GM18505 (cell line): Measurements from ENCODE around the gene PRRT1.
"Not testable (repeated sequence)": the region's sequence is repeated elsewhere in the genome, so short reads cannot be mapped to it uniquely, and the experiment has no call there.

Source experiments
- ATAC-seq: cut with Tn5 transposase; IDR thresholded peaks from one replicate; pipeline ENCODE4 v1.9.1; 2021; ENCODE audit not compliant: unreplicated experiment
- POLR2A ChIP-seq: IDR thresholded peaks from 4 replicates; pipeline ENCODE4 v1.6.1; 2011; ENCODE audit warnings: borderline replicate concordance; ENCODE audit not compliant: insufficient read depth, insufficient read length; ENCODE audit errors: extremely low read depth

Gene PRRT1

DNA sequence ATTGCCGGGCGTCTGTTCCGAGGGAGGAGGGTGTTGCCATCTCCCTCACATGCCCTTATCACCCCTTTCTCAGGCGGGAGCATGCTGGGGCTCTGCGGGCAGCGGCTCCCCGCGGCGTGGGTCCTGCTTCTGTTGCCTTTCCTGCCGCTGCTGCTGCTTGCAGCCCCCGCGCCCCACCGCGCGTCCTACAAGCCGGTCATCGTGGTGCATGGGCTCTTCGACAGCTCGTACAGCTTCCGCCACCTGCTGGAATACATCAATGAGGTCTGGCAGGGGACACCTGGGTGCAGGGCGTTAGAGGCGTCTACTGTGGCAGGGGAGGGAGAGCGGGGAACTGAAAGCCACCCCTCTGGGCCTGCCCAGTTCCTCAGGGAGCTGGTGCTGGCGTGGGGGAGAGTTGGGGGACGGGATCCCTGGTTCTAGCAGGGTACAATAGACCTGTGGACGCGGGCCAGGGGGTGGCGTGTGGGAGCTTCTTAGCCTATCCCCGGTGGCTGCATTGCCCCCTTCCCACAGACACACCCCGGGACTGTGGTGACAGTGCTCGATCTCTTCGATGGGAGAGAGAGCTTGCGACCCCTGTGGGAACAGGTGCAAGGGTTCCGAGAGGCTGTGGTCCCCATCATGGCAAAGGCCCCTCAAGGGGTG lies 2.9 kb upstream of the PRRT1 start:
- ATAC-seq = no peak
- no peak for TF ChIP-seq POLR2A

DNA sequence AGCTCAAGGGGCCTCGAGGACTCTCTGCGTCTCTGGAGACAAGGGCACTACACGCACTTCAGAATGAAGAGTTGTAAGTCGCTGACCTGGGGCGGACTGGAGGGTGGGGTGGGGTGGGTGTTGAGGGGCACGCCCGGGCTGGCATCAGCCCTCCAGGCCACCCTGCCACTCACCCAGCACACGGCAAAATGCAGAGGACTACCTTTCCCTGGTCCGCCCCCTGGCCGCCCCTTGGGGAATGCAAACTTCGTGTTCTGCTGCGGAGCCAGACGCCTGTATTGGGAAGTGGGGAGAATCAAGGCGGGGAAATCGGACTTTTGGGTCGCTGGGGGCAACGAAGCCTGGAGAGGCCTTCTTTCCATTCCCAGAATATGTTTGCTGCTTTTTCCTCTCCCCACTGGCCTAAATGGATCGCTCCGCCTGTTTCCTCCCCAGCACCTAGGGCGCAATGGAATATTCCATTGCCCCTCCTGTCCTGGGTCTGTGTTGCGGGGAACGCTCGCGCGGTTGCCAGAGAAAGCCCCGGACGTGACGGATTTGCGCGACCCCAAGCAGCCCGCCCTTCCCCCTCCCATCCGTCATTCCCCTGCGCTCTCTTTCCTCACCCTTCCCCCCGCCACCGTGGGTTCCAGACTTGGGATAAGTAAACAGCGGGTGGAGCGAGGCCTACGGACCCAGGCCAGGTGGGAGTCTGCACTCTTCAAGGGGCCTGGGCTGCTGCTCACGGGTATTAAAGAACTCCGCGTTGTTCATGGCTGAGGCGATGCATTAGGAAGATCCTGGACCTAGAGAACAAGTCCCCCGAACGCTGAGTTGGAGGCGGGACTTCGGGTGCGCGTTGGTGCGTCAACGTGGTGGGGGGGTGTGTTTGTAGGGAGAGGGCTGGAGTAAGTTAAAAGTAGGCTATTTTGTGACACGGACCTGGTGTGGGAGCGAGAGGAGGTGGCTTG lies 2.1 kb upstream of the PRRT1 start, which contains the start of gene PPT2:
Gene PPT2 (plus strand): TSS at position 578 of the 950 bp plus-strand sequence. CDS start 454 bp downstream, outside the sequence.
- ATAC-seq = no peak
- TF ChIP-seq POLR2A = no peak

DNA sequence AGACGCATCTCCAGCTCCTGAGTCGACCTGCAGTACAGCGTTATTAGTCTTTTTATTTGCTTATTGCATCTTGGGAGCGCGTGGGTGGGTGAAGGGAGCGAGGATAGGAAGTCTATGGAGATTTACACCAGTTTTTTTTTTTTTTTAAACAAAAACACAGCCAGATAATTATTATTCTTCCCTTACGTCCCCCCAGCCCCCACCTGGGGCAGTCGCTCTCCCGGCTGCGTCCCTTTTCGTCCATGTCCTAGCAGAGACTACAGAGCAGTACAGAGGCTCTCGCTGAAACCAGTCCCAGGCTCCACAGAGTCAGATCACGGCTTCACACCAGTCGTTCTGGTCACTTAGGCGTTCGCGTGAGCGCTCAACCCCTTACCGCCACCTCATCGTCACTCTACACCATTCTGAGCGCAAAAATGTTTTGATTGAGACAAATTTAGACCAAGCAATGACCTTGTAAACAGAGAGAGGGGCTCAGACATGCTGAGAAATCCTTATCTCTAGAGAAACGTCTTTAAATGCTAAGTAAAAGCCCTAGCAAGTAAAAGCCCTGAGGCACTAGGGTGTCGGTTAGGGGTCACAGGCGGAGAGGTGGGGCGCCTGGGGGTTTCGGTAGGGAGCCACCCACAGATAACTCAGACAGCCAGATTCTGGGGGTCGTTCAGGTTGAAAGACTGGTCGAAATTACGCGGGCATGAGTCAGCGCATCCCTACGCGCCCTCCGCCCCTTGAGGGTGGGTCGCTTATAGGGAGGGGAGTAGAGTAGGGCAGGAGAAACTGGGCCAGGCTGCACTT lies 1.2 kb upstream of the PRRT1 start:
- TF ChIP-seq POLR2A = no peak
- ATAC-seq = no peak

DNA sequence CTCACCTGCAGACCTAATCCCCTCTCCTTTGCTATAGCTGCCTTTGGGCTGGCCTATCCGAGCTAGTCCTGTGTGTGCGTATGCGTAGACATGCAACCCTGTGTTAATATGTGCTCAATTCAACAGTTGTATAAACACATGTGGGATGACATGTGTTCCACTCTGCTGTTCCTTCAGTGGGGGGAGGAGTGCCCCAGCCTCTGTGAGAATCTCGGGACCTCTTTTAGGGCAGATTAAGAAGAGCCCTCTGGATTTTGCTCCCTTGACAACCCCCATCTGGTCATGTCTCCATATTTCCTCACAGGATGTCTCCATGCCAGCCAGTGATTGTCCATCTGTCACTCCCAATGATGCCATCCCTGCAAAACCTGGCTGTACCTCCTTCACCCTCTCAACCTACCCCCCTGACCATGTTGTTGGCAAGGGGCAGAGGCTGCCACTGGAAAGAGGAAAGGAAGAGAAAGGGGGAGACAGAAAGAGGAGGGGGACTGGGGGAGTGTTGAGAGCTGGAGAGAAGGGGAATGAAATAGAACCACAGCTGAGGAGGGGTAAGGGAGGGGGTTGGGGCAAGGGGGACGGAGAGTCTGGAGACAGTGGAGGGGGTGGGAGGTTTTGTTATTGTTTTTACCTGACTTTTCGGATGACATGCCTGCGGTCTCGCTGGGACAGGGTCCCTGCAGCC lies 417 bp downstream of the PRRT1 start:
- no peak for ATAC-seq
- TF ChIP-seq POLR2A = no peak

DNA sequence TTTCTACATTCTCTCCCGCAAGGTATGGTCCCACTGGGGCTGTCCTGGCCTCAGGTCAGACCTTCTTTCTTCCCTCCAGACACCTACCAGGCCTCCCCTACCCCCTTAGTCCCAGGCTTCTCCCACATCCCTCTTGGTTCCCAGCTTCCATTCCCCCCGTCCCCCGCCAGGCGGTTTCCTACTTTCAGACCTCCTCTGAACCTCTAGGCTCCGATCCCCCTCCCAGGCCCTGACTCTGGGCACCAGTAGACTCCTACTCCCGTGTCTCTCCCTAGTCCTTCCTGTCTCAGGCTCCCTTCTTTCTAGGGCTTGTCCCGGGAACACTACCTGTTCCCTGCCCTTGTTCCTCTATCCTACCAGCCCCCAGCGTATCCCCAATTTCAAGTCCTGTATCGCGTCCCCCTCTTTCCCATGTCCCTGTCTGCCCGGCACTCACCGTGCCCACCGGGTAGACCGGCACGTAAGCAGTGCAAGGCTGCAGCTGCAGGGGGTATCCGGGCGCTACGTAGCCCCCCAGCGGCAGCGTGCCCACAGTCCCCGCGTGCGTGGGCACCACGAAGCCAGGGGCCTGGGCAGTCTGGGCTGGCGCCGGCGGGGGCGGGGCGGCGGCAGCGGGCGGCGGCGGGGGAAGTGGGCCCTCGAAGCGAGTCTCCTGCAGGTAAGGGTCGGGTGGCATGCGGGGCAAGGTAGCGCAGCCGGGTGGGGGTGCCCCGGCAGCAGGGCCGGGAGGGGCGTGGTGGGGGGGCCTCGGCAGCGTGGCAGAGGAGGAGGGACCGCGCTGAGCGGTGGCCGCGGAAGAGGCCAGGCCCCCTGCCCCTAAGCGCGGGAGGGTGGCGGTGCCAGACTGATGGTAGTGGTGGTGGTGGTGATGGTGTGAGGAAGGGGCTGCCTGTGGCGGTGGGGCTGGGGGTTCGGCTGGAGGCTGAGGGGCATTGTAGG lies 1.5 kb downstream of the PRRT1 start:
- TF ChIP-seq POLR2A = no peak
- no peak for ATAC-seq

DNA sequence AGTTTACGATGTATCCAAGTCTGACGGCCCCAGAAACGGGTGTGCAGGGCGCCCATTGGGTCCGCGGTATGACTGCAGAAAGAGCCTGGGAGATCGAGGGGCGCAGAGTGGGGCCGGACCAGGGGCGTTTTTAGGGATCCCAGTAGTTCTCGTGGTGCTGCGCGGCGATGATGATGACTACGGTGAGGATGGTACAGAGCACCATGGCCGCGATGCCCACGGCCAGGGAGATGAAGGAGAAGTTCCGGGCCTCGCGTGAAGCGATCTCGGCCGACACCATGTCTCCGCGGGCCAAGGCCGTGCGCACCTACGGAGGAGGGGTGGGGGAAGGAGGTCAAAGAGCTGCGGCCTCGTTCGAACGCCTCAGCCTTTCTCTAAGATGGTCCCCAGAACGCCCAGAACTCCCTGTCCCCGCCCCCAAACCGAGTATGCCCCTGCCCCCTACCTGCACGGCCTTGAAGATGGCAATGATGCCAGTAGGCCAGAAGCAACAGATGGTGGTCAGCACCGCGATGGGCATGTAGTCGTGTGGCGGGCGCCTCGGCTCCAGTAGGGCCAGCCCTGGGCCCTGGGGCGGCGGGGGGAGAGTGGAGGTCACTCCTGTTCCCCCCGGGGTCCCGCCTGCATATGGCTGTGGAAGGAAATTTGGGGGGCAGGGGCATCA lies 2.5 kb downstream of the PRRT1 start:
- TF ChIP-seq POLR2A = no peak
- no peak for ATAC-seq

DNA sequence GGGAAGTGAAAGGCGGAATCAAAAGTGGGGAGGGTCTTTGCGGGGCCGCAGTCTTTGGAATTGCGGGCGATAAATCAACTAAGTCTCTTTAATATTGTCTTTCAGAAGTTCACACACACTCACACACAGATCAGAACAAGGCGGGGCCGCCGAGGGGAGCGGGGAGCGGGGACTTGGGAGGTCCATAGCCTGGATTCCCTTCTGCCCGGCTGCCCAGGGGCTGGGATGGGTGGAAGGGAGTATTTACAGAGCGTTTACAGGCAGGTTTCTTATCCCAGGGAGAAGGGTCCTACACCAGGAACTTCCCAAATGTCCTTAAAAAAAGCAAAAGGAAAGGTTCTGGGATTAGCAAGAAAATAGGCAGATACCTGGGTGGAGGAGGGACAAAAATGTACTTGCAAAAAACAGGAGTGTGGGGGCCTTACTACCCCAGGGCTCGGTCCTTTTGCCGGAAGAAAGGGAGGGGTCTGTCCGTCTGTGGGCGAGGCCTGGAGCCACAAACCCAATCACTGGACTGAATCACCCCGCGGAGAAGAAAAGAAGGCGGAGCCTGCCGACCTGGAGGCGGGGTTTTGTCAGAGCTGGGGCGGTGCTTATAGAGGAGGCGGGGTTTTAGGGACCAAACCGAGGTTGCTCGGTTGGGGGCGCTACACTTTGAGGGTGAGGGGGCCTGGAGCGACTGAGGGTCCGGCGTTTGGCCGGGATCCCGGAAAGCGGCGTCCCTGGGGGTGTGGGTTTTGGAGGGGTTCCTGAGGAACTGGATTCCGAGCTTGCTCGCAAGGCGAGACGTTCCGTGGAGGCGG lies 3.2 kb downstream of the PRRT1 start:
- ATAC-seq = no peak
- TF ChIP-seq POLR2A = no peak

DNA sequence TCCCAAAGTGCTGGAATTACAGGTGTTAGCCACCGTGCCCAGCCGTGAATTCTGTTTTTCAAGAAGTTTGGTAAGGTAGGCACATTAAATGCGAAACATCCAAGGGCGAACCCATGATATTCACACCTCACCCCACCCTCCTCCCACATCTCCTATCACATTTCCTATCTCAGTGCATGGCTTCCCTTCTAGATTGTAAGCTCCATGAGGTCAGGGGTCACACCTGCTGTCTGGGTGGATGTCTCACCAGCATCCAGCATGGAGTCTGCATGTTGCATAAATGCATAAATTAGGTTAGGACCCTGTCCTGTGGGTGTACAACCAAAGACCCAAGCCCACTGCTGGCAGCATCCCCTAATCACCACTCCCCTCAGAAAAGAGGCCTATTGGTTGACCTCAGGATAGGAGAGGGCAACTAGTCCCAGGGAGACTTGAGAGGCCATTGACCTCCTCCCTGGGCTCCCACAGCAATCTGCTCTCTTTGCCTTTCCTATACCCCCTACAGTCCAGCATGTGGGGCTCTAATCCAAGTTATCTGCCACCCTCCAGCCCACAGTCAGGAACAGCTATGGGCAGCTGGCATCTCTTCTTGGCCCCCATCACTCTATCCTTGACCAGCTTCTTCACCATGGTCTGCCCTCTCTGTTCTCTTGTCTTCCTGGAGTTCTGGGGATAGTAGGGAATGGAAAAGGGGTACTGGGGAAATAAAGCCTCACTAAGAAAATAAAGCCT lies 4.2 kb downstream of the PRRT1 start:
- TF ChIP-seq POLR2A = no peak
- no peak for ATAC-seq

DNA sequence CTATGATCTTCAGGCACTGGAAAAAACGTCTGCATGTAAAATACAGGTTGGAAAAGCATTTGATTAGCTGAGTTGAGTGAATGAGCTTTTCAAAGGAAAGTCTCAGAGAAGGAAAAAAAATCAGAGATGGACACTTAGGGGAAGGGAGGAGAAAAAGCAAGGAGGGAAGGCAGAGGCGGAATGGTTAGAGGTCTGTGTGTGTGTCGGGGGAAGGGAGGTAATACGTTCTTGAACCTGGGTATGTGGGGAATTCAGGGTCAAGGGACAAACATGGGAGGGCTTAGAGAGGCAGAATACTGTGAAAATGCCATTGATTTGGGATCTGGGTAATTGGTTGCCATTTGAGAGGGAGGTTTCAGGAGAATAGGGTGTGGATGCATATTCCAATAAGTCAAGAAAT lies 5.1 kb downstream of the PRRT1 start:
- no peak for TF ChIP-seq POLR2A
- ATAC-seq = no peak

DNA sequence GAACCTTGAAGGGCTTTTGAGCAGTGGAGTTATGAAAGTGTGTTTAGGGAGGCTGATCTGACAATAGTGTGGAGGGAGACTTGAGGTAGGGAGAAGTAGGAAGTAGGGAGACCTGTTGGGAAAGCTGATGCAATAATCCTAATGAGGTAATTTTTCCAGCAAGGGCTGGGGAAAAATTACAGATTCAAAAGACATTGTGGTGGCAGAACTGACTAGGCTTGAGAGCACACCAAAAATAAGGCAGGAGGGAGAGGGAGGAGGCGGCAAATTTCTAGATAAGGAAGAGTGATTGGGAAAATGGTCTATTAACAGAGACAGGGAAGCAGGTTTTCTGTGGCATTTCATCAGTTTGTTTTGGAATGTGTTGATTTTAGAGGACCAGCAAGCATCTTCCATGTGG lies 5.5 kb downstream of the PRRT1 start:
- ATAC-seq = no peak
- TF ChIP-seq POLR2A = no peak

DNA sequence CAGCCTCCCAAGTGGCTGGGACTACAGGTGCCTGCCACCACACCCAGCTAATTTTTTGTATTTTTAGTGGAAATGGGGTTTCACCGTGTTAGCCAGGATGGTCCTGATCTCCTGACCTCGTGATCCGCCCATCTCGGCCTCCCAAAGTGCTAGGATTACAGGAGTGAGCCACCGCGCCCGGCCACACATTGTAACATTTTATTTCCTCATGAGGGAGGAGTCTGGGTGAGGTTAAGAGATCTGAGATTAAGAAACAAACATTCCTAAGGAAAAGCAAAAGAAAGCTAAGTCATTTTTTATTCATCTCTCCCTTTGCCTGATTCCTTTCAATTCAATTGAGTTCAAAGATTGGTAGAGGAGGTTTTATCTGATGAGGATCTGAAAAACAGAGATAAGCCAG lies 7.5 kb downstream of the PRRT1 start:
- ATAC-seq = not testable (repeated sequence)
